ENCODE data around the gene MAP2K1. TPM values are rescaled to one million over a fixed set of nuclear protein-coding genes. Genes with fewer than 3 reads are reported as not detected.

MAP2K1 gene
- total and polyA plus RNA-seq, 9 of the 15 experiments (the other 6 are each of a cell fraction or from before 2014, with no cell fraction given) = 7.5 to 58.3 (median 30.0) TPM

DNA sequence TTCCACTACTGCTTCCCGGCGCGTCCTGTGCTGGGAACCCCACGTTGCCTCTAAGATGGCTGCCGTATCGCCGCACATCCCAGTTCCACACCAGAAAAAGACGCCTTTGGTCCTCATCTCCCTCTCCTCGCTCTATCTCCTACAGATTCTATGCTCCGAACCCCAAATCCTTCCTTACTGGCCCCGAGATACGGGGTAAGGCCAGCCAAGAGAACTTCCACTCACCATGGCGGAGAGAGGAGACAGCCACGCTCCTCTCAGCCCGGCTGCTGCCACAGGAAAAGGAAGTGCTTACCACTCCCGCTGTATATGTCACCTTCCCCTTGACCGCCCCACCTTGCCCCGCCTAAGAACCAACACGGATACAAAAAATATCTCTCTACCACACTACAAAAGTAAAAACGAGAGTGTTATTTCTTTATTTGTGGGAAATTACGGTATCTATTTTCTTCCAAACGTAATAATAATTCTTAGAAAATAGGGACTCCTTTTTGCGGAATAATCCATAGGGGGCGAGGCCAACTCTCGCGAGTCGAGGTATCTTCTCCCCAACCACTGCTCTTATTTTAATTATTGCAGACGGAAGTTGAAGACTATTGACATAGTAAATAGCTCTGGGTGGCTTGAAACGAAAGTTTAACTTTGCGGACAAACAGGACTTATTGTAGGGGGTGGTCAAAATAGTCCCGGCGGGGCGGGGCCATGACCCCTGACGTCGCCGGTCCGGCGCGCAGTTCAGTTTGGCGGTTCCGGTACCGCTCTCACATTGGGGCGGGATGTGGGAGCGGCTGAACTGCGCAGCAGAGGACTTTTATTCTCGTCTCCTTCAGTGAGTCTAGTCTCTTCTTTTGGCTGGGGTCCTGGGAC is 118.1 kb downstream of the MAP2K1 start, which contains the start of the genes RPL4 and ZWILCH (continued):
- TF ChIP-seq, protein P1, sequence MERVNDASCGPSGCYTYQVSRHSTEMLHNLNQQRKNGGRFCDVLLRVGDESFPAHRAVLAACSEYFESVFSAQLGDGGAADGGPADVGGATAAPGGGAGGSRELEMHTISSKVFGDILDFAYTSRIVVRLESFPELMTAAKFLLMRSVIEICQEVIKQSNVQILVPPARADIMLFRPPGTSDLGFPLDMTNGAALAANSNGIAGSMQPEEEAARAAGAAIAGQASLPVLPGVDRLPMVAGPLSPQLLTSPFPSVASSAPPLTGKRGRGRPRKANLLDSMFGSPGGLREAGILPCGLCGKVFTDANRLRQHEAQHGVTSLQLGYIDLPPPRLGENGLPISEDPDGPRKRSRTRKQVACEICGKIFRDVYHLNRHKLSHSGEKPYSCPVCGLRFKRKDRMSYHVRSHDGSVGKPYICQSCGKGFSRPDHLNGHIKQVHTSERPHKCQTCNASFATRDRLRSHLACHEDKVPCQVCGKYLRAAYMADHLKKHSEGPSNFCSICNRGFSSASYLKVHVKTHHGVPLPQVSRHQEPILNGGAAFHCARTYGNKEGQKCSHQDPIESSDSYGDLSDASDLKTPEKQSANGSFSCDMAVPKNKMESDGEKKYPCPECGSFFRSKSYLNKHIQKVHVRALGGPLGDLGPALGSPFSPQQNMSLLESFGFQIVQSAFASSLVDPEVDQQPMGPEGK (CRISPR knock-in tag; IDR thresholded peaks at IDR 0.05; ENCODE audit: borderline replicate concordance) = no peak
- TF ChIP-seq, protein P2, sequence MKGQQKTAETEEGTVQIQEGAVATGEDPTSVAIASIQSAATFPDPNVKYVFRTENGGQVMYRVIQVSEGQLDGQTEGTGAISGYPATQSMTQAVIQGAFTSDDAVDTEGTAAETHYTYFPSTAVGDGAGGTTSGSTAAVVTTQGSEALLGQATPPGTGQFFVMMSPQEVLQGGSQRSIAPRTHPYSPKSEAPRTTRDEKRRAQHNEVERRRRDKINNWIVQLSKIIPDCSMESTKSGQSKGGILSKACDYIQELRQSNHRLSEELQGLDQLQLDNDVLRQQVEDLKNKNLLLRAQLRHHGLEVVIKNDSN (CRISPR knock-in tag; IDR thresholded peaks at IDR 0.05) = no peak
- TF ChIP-seq YY1 (IDR thresholded peaks at IDR 0.05; ENCODE audit: borderline replicate concordance in 1 of 3, control insufficient read depth in 1 of 3, extremely low read depth in 1 of 3, insufficient read depth in 3 of 3, insufficient read length in 1 of 3, insufficient replicate concordance in 2 of 3, low read depth in 1 of 3, low read length in 2 of 3) = peak; percentile 83 to 95 (median 87)
- no peak for TF ChIP-seq BRF1 (IDR thresholded peaks at IDR 0.05; ENCODE audit: borderline replicate concordance, extremely low read depth, insufficient read length)
- peak; percentile 76 to 89; a peak in 3 of 4 replicates for TF ChIP-seq SIN3A (IDR thresholded peaks at IDR 0.05; ENCODE audit: borderline replicate concordance in 2 of 2, control insufficient read depth in 1 of 2, low read depth in 2 of 2, low read length in 2 of 2)
- no peak for TF ChIP-seq XRCC5 (IDR thresholded peaks at IDR 0.05; ENCODE audit: low read depth, low read length)
- TF ChIP-seq HOXB6 (CRISPR knock-in tag; IDR thresholded peaks at IDR 0.05; ENCODE audit: borderline replicate concordance) = no peak
- TF ChIP-seq, protein P3, sequence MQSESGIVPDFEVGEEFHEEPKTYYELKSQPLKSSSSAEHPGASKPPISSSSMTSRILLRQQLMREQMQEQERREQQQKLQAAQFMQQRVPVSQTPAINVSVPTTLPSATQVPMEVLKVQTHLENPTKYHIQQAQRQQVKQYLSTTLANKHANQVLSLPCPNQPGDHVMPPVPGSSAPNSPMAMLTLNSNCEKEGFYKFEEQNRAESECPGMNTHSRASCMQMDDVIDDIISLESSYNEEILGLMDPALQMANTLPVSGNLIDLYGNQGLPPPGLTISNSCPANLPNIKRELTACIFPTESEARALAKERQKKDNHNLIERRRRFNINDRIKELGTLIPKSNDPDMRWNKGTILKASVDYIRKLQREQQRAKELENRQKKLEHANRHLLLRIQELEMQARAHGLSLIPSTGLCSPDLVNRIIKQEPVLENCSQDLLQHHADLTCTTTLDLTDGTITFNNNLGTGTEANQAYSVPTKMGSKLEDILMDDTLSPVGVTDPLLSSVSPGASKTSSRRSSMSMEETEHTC (IDR thresholded peaks at IDR 0.05) = no peak; the same call in 1 of the 2 replicates
- TF ChIP-seq RBM34 (IDR thresholded peaks at IDR 0.05; ENCODE audit: borderline replicate concordance, insufficient read depth, low read length) = no peak
- no peak for TF ChIP-seq HEY1 (CRISPR knock-in tag; IDR thresholded peaks at IDR 0.05; ENCODE audit: borderline replicate concordance)
- TF ChIP-seq FOXK2 (conservative IDR thresholded peaks at IDR 0.05 in 1 of 2, IDR thresholded peaks at IDR 0.05 in 1 of 2; ENCODE audit: low read depth in 2 of 2) = peak; percentile 61 to 70; a peak in 2 of 4 replicates
- TF ChIP-seq ZBED1 (IDR thresholded peaks at IDR 0.05) = peak; percentile 31; the same call in 1 of the 2 replicates
- no peak for TF ChIP-seq ZNF311 (CRISPR knock-in tag; IDR thresholded peaks at IDR 0.05)
- no peak for TF ChIP-seq EP300 (IDR thresholded peaks at IDR 0.05; ENCODE audit: low read length)
- TF ChIP-seq ZNF274 (IDR thresholded peaks at IDR 0.05; ENCODE audit: borderline replicate concordance, low read depth, low read length) = no peak
- TF ChIP-seq ZNF3 (CRISPR knock-in tag; IDR thresholded peaks at IDR 0.05) = no peak
- TF ChIP-seq ZFP36 (IDR thresholded peaks at IDR 0.05; ENCODE audit: low read depth, low read length, partially characterized antibody) = no peak
- no peak for TF ChIP-seq MEIS2 (IDR thresholded peaks at IDR 0.05; ENCODE audit: partially characterized antibody)
- peak; percentile 53 for TF ChIP-seq LEF1 (IDR thresholded peaks at IDR 0.05)
